ENCODE results near the gene IMPA2.

DNA sequence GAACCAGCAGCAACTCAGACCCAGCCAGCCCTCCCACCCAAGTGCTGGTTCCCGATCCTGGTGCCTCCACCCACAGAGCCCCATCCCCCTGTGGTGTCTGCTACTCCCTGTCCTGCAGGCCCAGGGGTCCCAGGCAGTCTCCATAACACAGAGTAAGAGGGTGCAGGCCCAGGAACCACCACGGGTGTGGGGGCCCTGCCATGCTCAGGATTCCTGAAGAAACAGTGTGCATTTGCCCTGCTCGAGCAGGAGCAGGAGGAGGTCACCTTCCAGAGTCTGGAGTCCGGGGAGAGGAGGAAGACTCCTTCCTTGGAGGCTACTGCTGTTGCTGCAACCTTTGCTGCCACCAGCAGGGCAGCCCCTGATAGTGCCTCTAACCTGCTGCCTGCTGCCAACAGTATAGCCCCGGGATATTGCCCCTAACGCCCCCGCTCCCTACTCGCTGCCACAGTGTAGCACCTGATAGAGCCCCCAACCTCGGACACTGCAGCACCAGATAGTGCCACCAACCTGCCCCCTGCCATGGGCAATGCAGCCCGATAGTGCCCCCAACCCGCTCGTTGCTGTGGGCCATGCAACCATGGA is 65.5 kb downstream of the IMPA2 start:
- TF ChIP-seq EZH2 (IDR thresholded peaks at IDR 0.05; ENCODE audit: insufficient read depth, poor library complexity, severe bottlenecking) (no peak), EZH2phosphoT487 (IDR thresholded peaks at IDR 0.05; ENCODE audit: insufficient read depth, low read depth) (no peak)
